ENCODE measurements around the gene EPHA4.

The EPHA4 gene

DNA sequence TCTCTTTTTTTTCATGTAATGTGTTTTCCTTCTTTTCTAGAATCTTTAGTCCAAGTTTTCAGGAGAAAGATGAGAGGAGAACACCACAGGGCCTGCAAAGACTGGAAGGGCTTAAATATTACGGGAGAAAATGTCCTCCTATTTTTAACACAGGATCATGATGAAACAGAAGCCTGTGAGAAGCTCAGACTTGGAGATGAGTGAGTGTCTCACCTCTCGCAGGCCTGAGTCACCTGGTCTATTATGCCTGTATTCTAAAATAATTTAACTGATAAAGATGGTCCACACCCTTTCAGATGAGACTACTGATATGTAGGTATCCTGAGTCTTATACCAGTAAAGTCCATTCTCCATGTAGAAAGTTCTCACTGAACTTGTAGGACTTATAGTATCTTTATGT is 143.2 kb downstream of the EPHA4 start:
- TF ChIP-seq, protein P1, sequence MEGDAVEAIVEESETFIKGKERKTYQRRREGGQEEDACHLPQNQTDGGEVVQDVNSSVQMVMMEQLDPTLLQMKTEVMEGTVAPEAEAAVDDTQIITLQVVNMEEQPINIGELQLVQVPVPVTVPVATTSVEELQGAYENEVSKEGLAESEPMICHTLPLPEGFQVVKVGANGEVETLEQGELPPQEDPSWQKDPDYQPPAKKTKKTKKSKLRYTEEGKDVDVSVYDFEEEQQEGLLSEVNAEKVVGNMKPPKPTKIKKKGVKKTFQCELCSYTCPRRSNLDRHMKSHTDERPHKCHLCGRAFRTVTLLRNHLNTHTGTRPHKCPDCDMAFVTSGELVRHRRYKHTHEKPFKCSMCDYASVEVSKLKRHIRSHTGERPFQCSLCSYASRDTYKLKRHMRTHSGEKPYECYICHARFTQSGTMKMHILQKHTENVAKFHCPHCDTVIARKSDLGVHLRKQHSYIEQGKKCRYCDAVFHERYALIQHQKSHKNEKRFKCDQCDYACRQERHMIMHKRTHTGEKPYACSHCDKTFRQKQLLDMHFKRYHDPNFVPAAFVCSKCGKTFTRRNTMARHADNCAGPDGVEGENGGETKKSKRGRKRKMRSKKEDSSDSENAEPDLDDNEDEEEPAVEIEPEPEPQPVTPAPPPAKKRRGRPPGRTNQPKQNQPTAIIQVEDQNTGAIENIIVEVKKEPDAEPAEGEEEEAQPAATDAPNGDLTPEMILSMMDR (IDR thresholded peaks at IDR 0.05; ENCODE audit: extremely low read depth, missing control alignments), result no peak
- no peak for DNase-seq (ENCODE audit: low spot score)

DNA sequence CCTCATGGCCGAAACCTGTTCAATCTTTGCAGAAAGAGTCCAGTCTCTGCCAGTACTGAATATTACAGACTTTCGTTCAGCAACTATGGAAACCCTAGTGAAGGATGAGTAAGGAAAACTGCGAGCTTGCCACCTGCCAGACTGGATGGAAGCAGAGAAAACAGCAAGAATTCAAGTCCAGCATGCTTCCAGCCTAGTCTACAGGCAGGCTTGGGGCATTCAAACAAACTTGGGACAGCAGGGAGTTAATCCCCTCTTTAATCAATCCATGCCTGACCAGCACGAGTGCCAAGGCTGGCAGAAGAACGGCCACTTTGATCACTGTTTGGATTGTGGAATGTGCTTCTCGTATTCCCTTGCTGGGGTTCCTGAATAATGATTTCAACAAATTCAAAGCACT is 145.2 kb downstream of the EPHA4 start:
- DNase-seq (ENCODE audit: low spot score), result no peak
- TF ChIP-seq, protein P1 (IDR thresholded peaks at IDR 0.05; ENCODE audit: extremely low read depth, missing control alignments), result no peak

DNA sequence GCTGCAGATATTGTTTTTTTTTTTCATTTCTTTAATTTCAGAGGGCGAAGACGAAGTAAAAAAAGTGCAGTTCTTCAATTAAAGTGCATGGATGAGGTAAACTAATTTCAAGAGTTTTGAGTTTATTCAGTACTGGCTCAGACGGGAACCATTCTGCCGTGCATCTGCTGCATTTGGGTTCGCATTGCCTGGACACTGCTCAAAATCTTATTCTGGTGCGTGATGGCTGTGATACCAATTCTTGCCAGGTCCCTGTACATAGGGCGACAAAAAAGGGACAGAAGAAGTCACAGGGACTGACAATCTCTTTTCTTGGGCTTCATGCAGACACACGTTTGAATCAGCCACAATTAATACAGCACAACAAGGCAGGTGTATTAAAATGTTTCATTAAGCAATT is 146.2 kb downstream of the EPHA4 start:
- DNase-seq (ENCODE audit: low spot score), result no peak
- TF ChIP-seq, protein P1 (IDR thresholded peaks at IDR 0.05; ENCODE audit: extremely low read depth, missing control alignments), result no peak

DNA sequence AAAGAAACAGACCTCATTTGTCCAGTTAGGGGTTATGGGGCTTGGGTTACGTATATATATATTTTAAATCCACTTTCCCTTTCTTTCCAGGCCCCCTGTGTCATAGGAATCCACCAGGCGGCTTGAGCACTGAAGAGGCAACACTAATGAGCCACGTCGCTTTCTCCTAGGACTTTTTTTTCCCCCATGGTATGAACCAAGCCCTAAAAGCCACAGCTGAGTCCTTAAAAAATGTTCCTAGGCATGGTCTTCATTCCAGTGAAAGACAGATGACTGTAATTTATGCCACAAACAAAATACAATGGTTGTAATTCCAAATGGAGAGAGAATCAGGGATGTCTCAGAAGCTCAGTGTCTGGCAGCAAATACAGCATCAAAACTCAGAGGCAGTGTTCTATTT is 146.8 kb downstream of the EPHA4 start:
- DNase-seq (ENCODE audit: low spot score), result no peak
- TF ChIP-seq, protein P1 (IDR thresholded peaks at IDR 0.05; ENCODE audit: extremely low read depth, missing control alignments), result no peak

DNA sequence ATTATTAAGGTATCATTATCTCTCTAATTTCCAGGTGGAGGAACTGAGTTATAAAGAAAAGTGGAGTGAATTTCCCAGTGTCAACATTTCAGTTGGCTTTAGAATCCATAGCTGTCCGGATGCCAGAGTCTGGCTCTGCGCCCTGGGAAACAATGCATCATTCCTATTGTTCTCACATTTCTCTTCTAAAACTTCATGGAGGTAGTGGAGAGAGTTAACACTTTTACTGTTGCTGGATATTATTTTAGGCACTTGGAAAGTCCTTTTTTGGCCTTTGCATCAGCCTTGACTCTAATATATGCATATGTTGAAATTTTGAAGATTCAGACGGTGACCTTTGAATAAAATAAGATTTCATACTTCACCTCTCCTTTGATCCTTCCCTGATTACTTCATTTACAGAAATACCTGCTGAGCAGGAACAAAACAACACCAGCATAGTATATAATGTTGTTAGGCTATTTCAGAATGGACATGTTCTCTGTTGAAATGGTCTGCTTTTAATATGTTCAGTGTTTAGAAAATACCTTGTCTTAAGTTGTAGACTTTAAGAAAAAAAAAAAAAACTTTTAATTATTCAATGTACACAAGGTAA is 148.8 kb downstream of the EPHA4 start:
- DNase-seq (ENCODE audit: low spot score), result no peak
- TF ChIP-seq, protein P1 (IDR thresholded peaks at IDR 0.05; ENCODE audit: extremely low read depth, missing control alignments), result no peak

DNA sequence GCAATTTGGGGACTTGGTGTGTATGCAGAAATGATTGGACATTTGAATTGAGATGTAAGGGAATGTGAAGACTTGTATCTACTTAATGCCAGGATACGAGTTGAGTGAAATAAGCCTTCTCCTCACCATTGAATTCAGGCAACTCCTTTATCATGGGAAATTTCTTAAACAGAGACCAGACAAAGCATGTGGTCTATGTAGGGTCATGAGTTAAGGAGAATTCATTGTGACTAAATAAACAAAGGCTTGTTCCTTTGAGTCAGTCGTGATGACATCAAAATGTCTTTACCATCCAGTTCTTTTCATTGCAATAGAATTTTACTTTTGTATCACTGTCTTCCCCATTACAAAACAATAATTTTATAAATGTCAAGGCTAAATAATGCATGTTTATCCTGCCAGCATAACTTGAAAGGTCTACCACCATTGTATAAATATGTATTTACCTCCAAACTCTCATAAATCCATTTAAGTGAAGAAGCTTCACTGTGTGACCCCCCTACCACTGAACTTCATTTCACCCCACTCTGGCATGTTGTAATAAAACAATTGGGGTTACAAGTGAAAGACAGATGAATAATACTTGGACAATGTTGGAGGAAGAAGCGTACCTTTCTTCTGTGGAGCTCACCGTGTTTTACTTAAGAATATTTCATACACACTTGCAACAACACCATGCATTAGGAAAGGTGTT is 149.4 kb downstream of the EPHA4 start:
- DNase-seq (ENCODE audit: low spot score), result no peak
- TF ChIP-seq, protein P1 (IDR thresholded peaks at IDR 0.05; ENCODE audit: extremely low read depth, missing control alignments), result no peak

DNA sequence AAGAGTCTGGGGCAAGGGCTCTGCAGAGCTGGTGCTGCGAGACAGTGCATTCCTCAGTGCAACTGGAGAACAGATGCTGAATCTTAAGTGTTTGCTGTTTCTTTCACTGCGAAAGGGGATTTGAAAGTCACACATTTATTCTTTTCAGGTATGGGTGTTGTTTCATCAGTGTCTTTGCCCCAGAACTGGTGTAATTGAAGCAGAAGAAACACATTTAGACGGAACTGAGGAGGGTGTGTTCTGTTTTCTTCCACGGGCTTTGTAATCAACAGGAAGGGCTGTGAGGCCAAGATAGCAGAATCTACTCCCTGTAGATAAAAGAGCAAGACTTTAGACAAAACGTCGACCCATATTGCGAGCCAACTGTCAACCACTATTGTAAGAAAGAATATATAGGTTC is 151.9 kb downstream of the EPHA4 start:
- no peak for DNase-seq (ENCODE audit: low spot score)
- TF ChIP-seq, protein P1 (IDR thresholded peaks at IDR 0.05; ENCODE audit: extremely low read depth, missing control alignments), result no peak
